AG04450 (cell line): Measurements from ENCODE around the gene CEL. TPM values are rescaled to one million over a fixed set of nuclear protein-coding genes. Genes with fewer than 3 reads are reported as not detected.

Source experiments
- CTCF ChIA-PET: fragments of 300-600, 350-600 bp; formaldehyde crosslinking; extraction: SDS; loops from one replicate; lab custom pipeline; 2022; ENCODE audit warnings: antibody characterized with exemption, inconsistent platforms; lab: Charles Lee
- POLR2A ChIA-PET: fragments of 350-600 bp; formaldehyde crosslinking; extraction: SDS; loops from one replicate; lab custom pipeline; 2021; ENCODE audit warnings: antibody characterized with exemption, inconsistent platforms; lab: Yijun Ruan, JAX
- DNase-seq: peaks from one replicate; pipeline ENCODE4 v3.0.0-alpha.2; 2011; ENCODE audit warnings: low read depth, low spot score
- H3K27ac ChIP-seq: one replicate; pipeline ENCODE4 v1.5.1; 2012; ENCODE audit warnings: low read depth, low read length, control low read depth
- H3K27me3 ChIP-seq: one replicate; pipeline ENCODE4 v1.6.0; 2012; ENCODE audit warnings: low read length; ENCODE audit not compliant: control insufficient read depth, insufficient read depth
- H3K4me3 ChIP-seq: 2 replicates; pipeline ENCODE4 v1.5.1; 2011; ENCODE audit warnings: mild to moderate bottlenecking, low read depth, low read length, control low read depth
- H3K9me3 ChIP-seq: 2 replicates; pipeline ENCODE4 v1.5.1; 2012; ENCODE audit warnings: low read length; ENCODE audit not compliant: control insufficient read depth, insufficient read depth
- CTCF ChIP-seq: IDR thresholded peaks from 2 replicates; pipeline ENCODE4 v1.5.1; 2011; ENCODE audit warnings: low read depth, low read length, control low read depth, inconsistent platforms
- polyA plus RNA-seq: library from polyadenylated mRNA; depleted of rRNA; stranded (reverse); fragments of >200 nt; gene quantifications from 2 replicates; pipeline ENCODE4 v1.2.3, GENCODE V29; 2011

Gene CEL
- polyA plus RNA-seq, 1 experiment, result 0.24 TPM

GRCh38 chr9:133063159-133063499, 1.3 kb downstream of the CEL start:
- Histone ChIP-seq H3K27ac (no peak overlapping the region), H3K27me3 (no peaks in the 10 kb centered on the region), H3K9me3 (no peaks in the 10 kb centered on the region), H3K4me3 (no peak overlapping the region)
- no peak for DNase-seq
- no peak for TF ChIP-seq CTCF
- ChIA-PET POLR2A (interaction anchor here (0.6 to 0.7 kb wide), 2 partner anchors 14 to 62 kb away, joined by 3 to 4 read pairs; no protein-coding TSS in a partner anchor), CTCF (interaction anchor here (0.6 to 0.9 kb wide), 2 partner anchors 41 to 100 kb away, joined by 3 read pairs; no protein-coding TSS in a partner anchor)

GRCh38 chr9:133063500-133064231, 1.9 kb downstream of the CEL start:
- ChIA-PET CTCF (interaction anchor here (0.6 to 0.9 kb wide), 3 partner anchors 42 to 126 kb away, joined by 3 to 4 read pairs (median 3); no protein-coding TSS in a partner anchor), POLR2A (interaction anchor here (0.6 to 0.7 kb wide), 2 partner anchors 15 to 62 kb away, joined by 3 to 4 read pairs; no protein-coding TSS in a partner anchor)
- H3K9me3 ChIP-seq, result no peaks in the 10 kb centered on the region
- H3K4me3 ChIP-seq, result no peak overlapping the region
- no peak for TF ChIP-seq CTCF
- no peaks in the 10 kb centered on the region for H3K27me3 ChIP-seq
- no peak for DNase-seq
- H3K27ac ChIP-seq, result no peak overlapping the region

GRCh38 chr9:133064241-133065069, 2.7 kb downstream of the CEL start:
- no peak overlapping the region for H3K27ac ChIP-seq
- H3K27me3 ChIP-seq, result no peaks in the 10 kb centered on the region
- ChIA-PET POLR2A (no interaction called here), CTCF (interaction anchor here (0.6 kb wide), 1 partner anchor 125 kb away, joined by 4 read pairs; no protein-coding TSS in a partner anchor)
- no peak for TF ChIP-seq CTCF
- H3K4me3 ChIP-seq, result no peak overlapping the region
- DNase-seq, result no peak
- no peaks in the 10 kb centered on the region for H3K9me3 ChIP-seq

GRCh38 chr9:133065070-133065388, 3.2 kb downstream of the CEL start:
- ChIA-PET POLR2A (interaction anchor here (0.8 kb wide), 1 partner anchor 34 kb away, joined by 3 read pairs; the partner anchor contains the start of gene GTF3C5), CTCF (no interaction called here)
- Histone ChIP-seq H3K27ac (no peak overlapping the region), H3K27me3 (no peaks in the 10 kb centered on the region), H3K4me3 (no peak overlapping the region), H3K9me3 (no peaks in the 10 kb centered on the region)
- TF ChIP-seq CTCF, result no peak
- DNase-seq, result no peak
